Activated B cell treated with CpG ODN at 0.5 μM for 24 hours (primary cell): Measurements from ENCODE around the gene ATF7. TPM values are rescaled to one million over a fixed set of nuclear protein-coding genes. Genes with fewer than 3 reads are reported as not detected.

Experiments used
- ATAC-seq: fragments of 200-7000 bp; cut with Tn5 transposase; one replicate; pipeline ENCODE4 v1.10.0; 2021; ENCODE audit warnings: low read depth, mild to moderate bottlenecking, moderate library complexity
- CTCF ChIA-PET: fragments of 350-600 bp; sonication (Branson Sonifier 250); formaldehyde crosslinking; loops from one replicate; lab custom pipeline; 2021; ENCODE audit warnings: antibody characterized with exemption; lab: Charles Lee
- POLR2A ChIA-PET: fragments of 350-600 bp; sonication (Branson Sonifier 250); formaldehyde crosslinking; loops from one replicate; lab custom pipeline; 2021; ENCODE audit warnings: antibody characterized with exemption; lab: Charles Lee
- DNase-seq: peaks from one replicate; pipeline ENCODE4 v3.0.0; 2022
- H3K27ac Mint-ChIP-seq: one replicate; pipeline ENCODE4 v1.8.0; 2020; ENCODE audit warnings: mixed read lengths
- H3K27me3 Mint-ChIP-seq: one replicate; pipeline ENCODE4 v1.8.0; 2021; ENCODE audit warnings: mixed read lengths
- H3K36me3 Mint-ChIP-seq: one replicate; pipeline ENCODE4 v1.8.0; 2021; ENCODE audit warnings: low read depth, mixed read lengths
- H3K4me1 Mint-ChIP-seq: one replicate; pipeline ENCODE4 v1.8.0; 2021; ENCODE audit warnings: mixed read lengths
- H3K4me3 Mint-ChIP-seq: one replicate; pipeline ENCODE4 v1.8.0; 2020; ENCODE audit warnings: mild to moderate bottlenecking, mixed read lengths
- H3K9me3 Mint-ChIP-seq: one replicate; pipeline ENCODE4 v1.8.0; 2020; ENCODE audit warnings: mixed read lengths
- CTCF ChIP-seq: fragments of 200-600 bp; IDR thresholded peaks from one replicate; pipeline ENCODE4 v1.8.0; 2022; ENCODE audit warnings: antibody characterized with exemption, mild to moderate bottlenecking
- intact Hi-C: fragments of 100-400 bp; cut with micrococcal nuclease; formaldehyde crosslinking; loops from one replicate; pipeline ENCODE4 v1.15.1; 2024
- total RNA-seq: library from RNA; stranded (reverse); gene quantifications from 2 replicates; pipeline ENCODE4 v1.2.3, GENCODE V29; 2022

The ATF7 gene
- total RNA-seq, 1 donor from 2014 or later = 36.8 TPM

- Mint-ChIP-seq H3K4me1 (peaks cover 3% of the 10 kb centered on the region), H3K36me3 (peaks cover 61% of the 10 kb centered on the region), H3K9me3 (no peaks in the 10 kb centered on the region), H3K4me3 (no peak overlapping the region), H3K27ac (no peak overlapping the region), H3K27me3 (no peaks in the 10 kb centered on the region)
- ATAC-seq (no peak), DNase-seq (no peak)
- POLR2A ChIA-PET = interaction anchor here (3.1 kb wide), 1 partner anchor 13 kb away, joined by 11 read pairs; the partner anchor contains the start of gene TARBP2
- TF ChIP-seq CTCF = no peak
- CTCF ChIA-PET = no interaction called here
- intact Hi-C loops = no loop called here
These were observed 112.3 kb downstream of the ATF7 start for GRCh38 chr12:53513712-53514410.

GRCh38 chr12:53510181-53510812 is 115.9 kb downstream of the ATF7 start:
- ChIA-PET CTCF (interaction anchor here (2.4 to 4.0 kb wide), 4 partner anchors 16 to 157 kb away, joined by 7 to 39 read pairs (median 12); no protein-coding TSS in a partner anchor), POLR2A (interaction anchor here (0.8 to 2.5 kb wide), 2 partner anchors 9 to 18 kb away, joined by 3 to 18 read pairs; partner anchors contain the start of gene TARBP2)
- ATAC-seq (no peak), DNase-seq (no peak)
- Mint-ChIP-seq H3K4me1 (peaks cover 10% of the 10 kb centered on the region), H3K27ac (no peak overlapping the region), H3K9me3 (no peaks in the 10 kb centered on the region), H3K4me3 (no peak overlapping the region), H3K27me3 (no peaks in the 10 kb centered on the region), H3K36me3 (peaks cover 53% of the 10 kb centered on the region)
- TF ChIP-seq CTCF = no peak
- intact Hi-C loops = no loop called here

- H3K4me3 Mint-ChIP-seq = no peak overlapping the region
- CTCF ChIA-PET = interaction anchor here (0.6 to 4.0 kb wide), 23 partner anchors 8 to 352 kb away, joined by 3 to 39 read pairs (median 4); partner anchors contain the start of genes AAAS and SP1
- intact Hi-C loops = loop anchor here (1.0 to 10.0 kb wide), 8 partner anchors 32 to 464 kb away; partner anchors contain the start of gene PRR13
- peak overlapping the region; percentile 66 for H3K27ac Mint-ChIP-seq
- peak; percentile 77 for DNase-seq
- POLR2A ChIA-PET = interaction anchor here (0.6 to 2.5 kb wide), 12 partner anchors 8 to 424 kb away, joined by 3 to 18 read pairs (median 6); partner anchors contain the start of genes AAAS, MAP3K12, PRR13 and TARBP2
- no peaks in the 10 kb centered on the region for H3K27me3 Mint-ChIP-seq
- ATAC-seq = peak; percentile 100
- peak; percentile 63 for TF ChIP-seq CTCF
- peaks cover 49% of the 10 kb centered on the region for H3K36me3 Mint-ChIP-seq
- H3K4me1 Mint-ChIP-seq = peaks cover 10% of the 10 kb centered on the region
- no peaks in the 10 kb centered on the region for H3K9me3 Mint-ChIP-seq
These were observed 117.5 kb downstream of the ATF7 start for GRCh38 chr12:53508534-53509170.

GRCh38 chr12:53507603-53507885 is 118.6 kb downstream of the ATF7 start:
- intact Hi-C loops = loop anchor here (10.0 kb wide), 2 partner anchors 293 to 463 kb away; no protein-coding TSS in a partner anchor
- peaks cover 43% of the 10 kb centered on the region for H3K36me3 Mint-ChIP-seq
- peaks cover 13% of the 10 kb centered on the region for H3K4me1 Mint-ChIP-seq
- ChIA-PET CTCF (interaction anchor here (1.0 to 4.0 kb wide), 8 partner anchors 31 to 295 kb away, joined by 3 to 39 read pairs (median 12); partner anchors contain the start of gene AAAS), POLR2A (interaction anchor here (0.6 to 1.6 kb wide), 4 partner anchors 26 to 294 kb away, joined by 4 to 7 read pairs (median 6); partner anchors contain the start of genes AAAS and PRR13)
- no peaks in the 10 kb centered on the region for H3K9me3 Mint-ChIP-seq
- no peak for TF ChIP-seq CTCF
- ATAC-seq (no peak), DNase-seq (no peak)
- no peak overlapping the region for H3K27ac Mint-ChIP-seq
- no peak overlapping the region for H3K4me3 Mint-ChIP-seq
- H3K27me3 Mint-ChIP-seq = no peaks in the 10 kb centered on the region
